Brain microvascular endothelial cell (primary cell): Measurements from ENCODE around the gene RNF217.
"Not testable (repeated sequence)": the region's sequence is repeated elsewhere in the genome, so short reads cannot be mapped to it uniquely, and the experiment has no call there.

ENCODE experiments used
- DNase-seq: peaks from one replicate; pipeline ENCODE4 v3.0.0-alpha.2; 2020
- H3K27ac ChIP-seq: fragments of 250-450 bp; sonication (Bioruptor Pico); 2 replicates; pipeline ENCODE4 v1.5.1; 2020; ENCODE audit warnings: mild to moderate bottlenecking, moderate library complexity
- H3K27me3 ChIP-seq: fragments of 250-450 bp; sonication (Bioruptor Pico); replicated peaks from 2 replicates; pipeline ENCODE4 v1.5.1; 2020; ENCODE audit warnings: mild to moderate bottlenecking
- H3K36me3 ChIP-seq: fragments of 250-450 bp; sonication (Bioruptor Pico); replicated peaks from 2 replicates; pipeline ENCODE4 v1.5.1; 2020; ENCODE audit warnings: mild to moderate bottlenecking
- H3K4me3 ChIP-seq: 2 replicates; pipeline ENCODE4 v1.5.1; 2011; ENCODE audit warnings: low read depth, mild to moderate bottlenecking, control low read depth, low read length, moderate library complexity
- in situ Hi-C: cut with HindIII; loops from 2 replicates; pipeline ENCODE4 v1.10.0; 2017; ENCODE audit warnings: low sequenced_read_pairs, low pct_ligation_motif_present
- TF ChIP-seq, protein P1 (sequence below): IDR thresholded peaks from 2 replicates; pipeline ENCODE4 v1.5.1; 2011; ENCODE audit warnings: low read depth, mild to moderate bottlenecking, moderate library complexity, low read length, control low read depth, inconsistent platforms; ENCODE audit errors: missing control alignments

The RNF217 gene, protein sequence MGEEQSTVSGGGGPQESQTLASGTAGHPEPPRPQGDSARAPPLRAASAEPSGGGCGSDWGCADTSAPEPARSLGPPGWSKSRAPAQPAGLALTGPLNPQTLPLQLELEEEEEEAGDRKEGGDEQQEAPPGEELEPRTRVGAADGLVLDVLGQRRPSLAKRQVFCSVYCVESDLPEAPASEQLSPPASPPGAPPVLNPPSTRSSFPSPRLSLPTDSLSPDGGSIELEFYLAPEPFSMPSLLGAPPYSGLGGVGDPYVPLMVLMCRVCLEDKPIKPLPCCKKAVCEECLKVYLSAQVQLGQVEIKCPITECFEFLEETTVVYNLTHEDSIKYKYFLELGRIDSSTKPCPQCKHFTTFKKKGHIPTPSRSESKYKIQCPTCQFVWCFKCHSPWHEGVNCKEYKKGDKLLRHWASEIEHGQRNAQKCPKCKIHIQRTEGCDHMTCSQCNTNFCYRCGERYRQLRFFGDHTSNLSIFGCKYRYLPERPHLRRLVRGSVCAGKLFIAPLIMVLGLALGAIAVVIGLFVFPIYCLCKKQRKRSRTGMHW

DNA sequence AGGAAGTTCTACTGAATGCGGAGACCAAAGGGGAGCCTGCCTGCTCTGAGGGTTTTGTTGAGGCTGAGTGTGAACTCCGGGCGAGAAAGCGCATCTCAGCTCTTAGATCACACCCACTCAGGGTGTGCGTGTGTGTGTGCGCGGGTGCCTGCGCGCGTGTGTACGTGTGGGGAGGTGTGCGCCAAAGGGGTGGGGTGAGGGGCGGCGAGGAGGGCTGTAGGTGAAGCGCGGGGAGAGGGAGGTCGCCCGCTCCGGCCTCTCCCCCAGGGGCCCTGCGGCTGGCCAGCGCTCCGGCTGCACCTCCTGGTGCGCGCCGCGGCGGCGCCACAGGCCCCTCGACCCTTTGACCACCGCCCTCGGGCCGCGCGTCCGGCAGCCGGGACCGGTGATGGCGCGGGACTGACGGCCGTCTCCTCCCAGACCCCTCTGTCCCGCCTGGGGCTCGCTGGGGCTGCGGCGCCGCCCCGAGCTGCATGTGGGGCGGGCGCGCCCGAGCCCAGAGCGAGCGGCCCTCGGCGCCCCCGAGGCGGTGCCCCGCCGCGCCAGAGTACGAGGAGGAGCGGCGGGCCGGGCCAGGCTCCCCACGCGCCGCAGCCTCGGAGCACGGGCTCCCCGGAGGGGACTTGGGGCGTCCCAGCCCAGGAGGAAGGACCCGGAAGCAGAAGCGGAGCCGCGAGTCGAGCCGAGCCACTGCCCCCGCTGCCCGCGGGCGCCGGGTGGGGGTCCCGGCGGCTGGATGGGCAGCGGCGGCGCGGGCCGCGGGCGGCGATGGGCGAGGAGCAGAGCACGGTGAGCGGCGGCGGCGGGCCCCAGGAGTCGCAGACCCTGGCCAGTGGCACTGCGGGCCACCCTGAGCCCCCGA, at the start of gene RNF217:
Gene RNF217 (plus strand): TSS at position 661 of the 862 bp plus-strand sequence. CDS start 108 bp downstream, at position 769.
- Histone ChIP-seq H3K27ac (peak within 1 kb of the TSS; percentile 78), H3K4me3 (peak within 1 kb of the TSS; percentile 82), H3K36me3 (no peaks in the 10 kb centered on the region), H3K27me3 (no peaks in the 10 kb centered on the region)
- DNase-seq: peak; percentile 52
- in situ Hi-C loops: no loop called here
- TF ChIP-seq, protein P1, sequence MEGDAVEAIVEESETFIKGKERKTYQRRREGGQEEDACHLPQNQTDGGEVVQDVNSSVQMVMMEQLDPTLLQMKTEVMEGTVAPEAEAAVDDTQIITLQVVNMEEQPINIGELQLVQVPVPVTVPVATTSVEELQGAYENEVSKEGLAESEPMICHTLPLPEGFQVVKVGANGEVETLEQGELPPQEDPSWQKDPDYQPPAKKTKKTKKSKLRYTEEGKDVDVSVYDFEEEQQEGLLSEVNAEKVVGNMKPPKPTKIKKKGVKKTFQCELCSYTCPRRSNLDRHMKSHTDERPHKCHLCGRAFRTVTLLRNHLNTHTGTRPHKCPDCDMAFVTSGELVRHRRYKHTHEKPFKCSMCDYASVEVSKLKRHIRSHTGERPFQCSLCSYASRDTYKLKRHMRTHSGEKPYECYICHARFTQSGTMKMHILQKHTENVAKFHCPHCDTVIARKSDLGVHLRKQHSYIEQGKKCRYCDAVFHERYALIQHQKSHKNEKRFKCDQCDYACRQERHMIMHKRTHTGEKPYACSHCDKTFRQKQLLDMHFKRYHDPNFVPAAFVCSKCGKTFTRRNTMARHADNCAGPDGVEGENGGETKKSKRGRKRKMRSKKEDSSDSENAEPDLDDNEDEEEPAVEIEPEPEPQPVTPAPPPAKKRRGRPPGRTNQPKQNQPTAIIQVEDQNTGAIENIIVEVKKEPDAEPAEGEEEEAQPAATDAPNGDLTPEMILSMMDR: no peak

DNA sequence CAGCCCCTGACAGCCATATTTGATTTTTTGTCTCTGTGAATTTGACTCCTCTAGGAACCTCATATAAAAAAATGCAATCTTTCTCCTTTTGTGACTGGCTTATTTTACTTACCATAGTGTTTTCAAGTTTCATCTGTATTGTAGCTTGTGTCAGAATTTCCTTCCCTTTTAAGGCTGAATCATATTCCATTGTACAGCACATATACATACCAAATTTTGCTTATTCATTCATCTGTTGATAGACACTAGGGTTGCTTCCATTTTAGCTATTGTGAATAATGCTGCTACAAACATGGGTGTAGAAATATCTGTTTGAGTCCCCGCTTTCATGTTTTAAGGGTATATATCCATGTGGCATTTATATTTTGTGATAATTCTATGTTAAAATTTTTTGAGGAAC, 49.2 kb upstream of the RNF217 start:
- H3K4me3 ChIP-seq: no peak overlapping the region
- DNase-seq: no peak
- in situ Hi-C loops: no loop called here
- TF ChIP-seq, protein P1: no peak
- no peaks in the 10 kb centered on the region for H3K36me3 ChIP-seq
- H3K27me3 ChIP-seq: no peaks in the 10 kb centered on the region
- H3K27ac ChIP-seq: no peak overlapping the region

DNA sequence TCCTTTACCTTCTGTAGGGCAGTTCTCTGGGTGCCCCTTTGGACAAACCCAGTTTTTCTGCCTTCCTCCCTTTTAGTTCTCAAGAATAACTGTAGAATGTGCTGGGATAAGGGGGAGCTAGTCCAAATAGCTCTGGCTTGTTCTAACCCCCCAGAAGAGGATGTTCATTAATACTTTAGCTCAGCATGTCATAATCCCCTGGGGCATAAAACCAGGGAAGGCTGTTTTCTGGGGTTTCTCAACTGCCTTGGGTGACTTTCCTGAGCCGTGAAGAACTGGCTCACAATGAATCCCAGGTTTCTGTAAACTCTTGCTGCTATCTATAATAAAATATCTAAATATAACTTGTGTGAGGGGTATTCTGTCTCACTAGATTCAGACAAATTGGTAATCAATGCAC, 44.5 kb upstream of the RNF217 start:
- in situ Hi-C loops: no loop called here
- no peak overlapping the region for H3K4me3 ChIP-seq

DNA sequence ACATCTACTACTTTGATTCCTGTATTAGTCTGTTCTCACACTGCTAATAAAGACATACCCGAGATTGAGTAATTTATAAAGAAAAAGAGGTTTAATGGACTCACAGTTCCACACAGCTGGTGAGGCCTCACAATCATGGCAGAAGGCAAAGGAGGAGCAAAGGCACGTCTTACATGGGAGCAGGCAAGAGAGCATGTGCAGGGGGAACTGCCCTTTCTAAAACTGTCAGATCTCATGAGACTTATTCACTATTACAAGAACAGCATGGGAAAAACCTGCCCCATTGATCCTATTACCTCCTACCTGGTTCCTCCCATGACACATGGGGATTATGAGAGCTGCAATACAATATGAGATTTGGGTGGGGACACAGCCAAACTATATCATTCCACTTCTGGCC, 42.5 kb upstream of the RNF217 start:
- H3K36me3 ChIP-seq, H3K27me3 ChIP-seq, in situ Hi-C loops, H3K4me3 ChIP-seq, H3K27ac ChIP-seq, DNase-seq: not testable (repeated sequence)

More for the DNA sequence above, 44.5 kb upstream of the RNF217 start:
- TF ChIP-seq, protein P1: no peak
- DNase-seq: no peak
- Histone ChIP-seq H3K27me3 (no peaks in the 10 kb centered on the region), H3K27ac (no peak overlapping the region), H3K36me3 (no peaks in the 10 kb centered on the region)

DNA sequence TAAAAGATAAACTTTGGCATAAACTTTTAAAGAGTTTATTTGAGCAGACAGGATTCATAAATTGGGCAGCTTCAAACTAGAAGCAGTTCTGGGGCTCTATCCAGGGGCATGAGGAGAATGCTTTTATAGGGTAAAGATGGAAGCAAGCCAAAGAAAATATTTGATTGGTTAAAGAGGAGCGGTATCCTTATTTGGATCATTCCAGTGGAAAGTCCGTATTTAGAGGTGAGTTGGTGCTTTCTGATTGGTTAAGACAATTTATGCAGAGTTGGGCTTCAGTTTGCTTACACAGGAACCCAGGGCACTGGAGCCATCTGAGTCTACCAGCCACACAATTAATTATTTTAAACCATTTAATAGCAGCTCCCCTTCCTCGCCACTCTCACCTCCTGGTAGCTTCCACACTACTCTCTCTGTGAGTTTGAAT, 37.9 kb upstream of the RNF217 start:
- TF ChIP-seq, protein P1: no peak
- H3K27ac ChIP-seq: no peak overlapping the region
- no peak overlapping the region for H3K4me3 ChIP-seq
- DNase-seq: no peak
- H3K36me3 ChIP-seq: no peaks in the 10 kb centered on the region
- H3K27me3 ChIP-seq: no peaks in the 10 kb centered on the region
- in situ Hi-C loops: no loop called here

DNA sequence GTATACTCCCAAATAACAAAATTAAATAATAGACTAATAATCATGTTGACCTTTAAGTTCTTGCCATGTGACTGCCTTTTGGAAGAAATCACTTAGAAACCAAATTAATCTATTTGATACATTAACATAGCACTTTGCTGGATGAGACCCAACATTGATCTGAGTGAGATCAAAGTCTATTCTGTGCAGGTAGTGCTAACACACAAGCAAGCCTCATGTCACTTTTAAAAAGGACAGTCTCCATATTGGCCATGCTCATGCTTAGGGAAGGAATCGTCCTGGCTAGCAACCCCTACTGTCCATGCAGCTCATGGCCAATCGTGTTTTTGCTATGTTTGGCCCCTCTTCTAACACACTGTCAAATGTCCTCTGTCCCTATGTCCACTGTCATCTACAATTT, 35.8 kb upstream of the RNF217 start:
- Histone ChIP-seq H3K27me3 (no peaks in the 10 kb centered on the region), H3K4me3 (no peak overlapping the region), H3K36me3 (no peaks in the 10 kb centered on the region), H3K27ac (no peak overlapping the region)
- no peak for DNase-seq
- in situ Hi-C loops: no loop called here
- TF ChIP-seq, protein P1: no peak
